ENCODE measurements around the gene SAA4. TPM values are rescaled to one million over a fixed set of nuclear protein-coding genes. Genes with fewer than 3 reads are reported as not detected.
"Not testable (repeated sequence)": the region's sequence is repeated elsewhere in the genome, so short reads cannot be mapped to it uniquely, and the experiment has no call there.

SAA4 gene
- total RNA-seq, 4 donors from 2014 or later = 0.84 TPM; not detected in 3

- H3K4me3 ChIP-seq (ENCODE audit: low read depth, poor library complexity, severe bottlenecking) = no peak overlapping the region
- no peak for TF ChIP-seq CTCF (IDR thresholded peaks at IDR 0.05)
- no peak for TF ChIP-seq POLR2A (IDR thresholded peaks at IDR 0.05)
- DNase-seq (ENCODE audit: low spot score in 2 of 2) = no peak
- intact Hi-C loops (cut with DNase I; ENCODE audit: low total_unique reads) = no loop called here
- 92 to 94% methylated on average over 3 of the region's 3 CpGs for WGBS, 2 donors
Observed at GRCh38 chr11:18191376-18191775, 45.2 kb downstream of the SAA4 start.

- DNase-seq (ENCODE audit: low spot score in 2 of 2); intact Hi-C loops (cut with DNase I; ENCODE audit: low total_unique reads); H3K4me3 ChIP-seq (ENCODE audit: low read depth, poor library complexity, severe bottlenecking): not testable (repeated sequence)
- 89 to 90% methylated on average over 34 of the region's 34 CpGs for WGBS, 2 donors
Observed at GRCh38 chr11:18189476-18190245, 46.9 kb downstream of the SAA4 start.

DNA sequence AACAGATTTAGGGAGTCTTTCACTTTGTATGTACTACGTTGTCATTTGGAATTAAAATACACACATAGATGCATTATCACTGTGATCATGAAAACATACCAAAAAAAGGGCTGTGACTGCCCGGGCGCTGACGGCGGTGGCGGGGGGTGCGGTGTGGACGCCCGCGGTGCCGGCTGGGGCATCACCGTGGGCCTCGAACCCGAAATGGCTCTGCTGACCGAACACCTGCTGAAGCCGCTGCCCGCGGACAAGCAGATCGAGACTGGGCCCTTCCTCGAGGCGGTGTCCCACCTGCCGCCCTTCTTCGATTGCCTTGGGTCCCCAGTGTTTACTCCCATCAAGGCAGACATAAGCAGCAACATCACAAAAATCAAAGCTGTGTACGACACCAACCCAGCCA is 47.8 kb downstream of the SAA4 start:
- TF ChIP-seq POLR2A (IDR thresholded peaks at IDR 0.05) (no peak), CTCF (IDR thresholded peaks at IDR 0.05) (no peak)
- H3K4me3 ChIP-seq (ENCODE audit: low read depth, poor library complexity, severe bottlenecking) = no peak overlapping the region
- no peak for DNase-seq (ENCODE audit: low spot score in 2 of 2)
- WGBS, 2 donors = 91 to 95% methylated on average over 24 of the region's 24 CpGs
- intact Hi-C loops (cut with DNase I; ENCODE audit: low total_unique reads) = no loop called here

Other genes with a start within 250 kb of the SAA4 start
- gene SERGEF, start 223.8 kb downstream of the SAA4 start, total RNA-seq = 10 to 100 TPM; 17.1 to 39.3 (median 33.1) TPM
- gene TPH1, start 190.5 kb downstream of the SAA4 start, total RNA-seq = 1 to 10 TPM in 2 of 4 donors, under 1 TPM in 2; 0.04 to 1.9 (median 0.76) TPM
- 10 to 100 TPM in 3 of 4 donors, 1 to 10 TPM in 1; 7.2 to 13.7 (median 11.5) TPM for gene SAAL1, start 130.7 kb downstream of the SAA4 start, total RNA-seq
- gene MRGPRX3, start 104.2 kb downstream of the SAA4 start, total RNA-seq = under 1 TPM in 1 of 4 donors, not detected in 3; 0.38 TPM
- gene MRGPRX4, start 64.0 kb downstream of the SAA4 start, total RNA-seq = not detected
- gene SAA2, start 11.9 kb upstream of the SAA4 start, total RNA-seq = 1 to 10 TPM; 2.8 to 5.5 (median 3.9) TPM
- 10 to 100 TPM; 16.8 to 44.3 (median 32.7) TPM for gene SAA1, start 29.5 kb upstream of the SAA4 start, total RNA-seq
- gene HPS5, start 85.3 kb upstream of the SAA4 start, total RNA-seq = 10 to 100 TPM in 3 of 4 donors, 1 to 10 TPM in 1; 10.0 to 26.4 (median 20.4) TPM
- 10 to 100 TPM; 46.4 to 73.0 (median 53.5) TPM for gene GTF2H1, start 85.8 kb upstream of the SAA4 start, total RNA-seq
- gene LDHA, start 157.8 kb upstream of the SAA4 start, total RNA-seq = 100 to 1,000 TPM; 488 to 761 (median 562) TPM
- gene LDHC, start 175.5 kb upstream of the SAA4 start, total RNA-seq = not detected
- gene LDHAL6A, start 219.1 kb upstream of the SAA4 start, total RNA-seq = not detected